CD4-positive, alpha-beta T cell treated with Interleukin-1 beta for 1 hour (primary cell): ENCODE results near the gene INPP5A.
"Not testable (repeated sequence)": the region's sequence is repeated elsewhere in the genome, so short reads cannot be mapped to it uniquely, and the experiment has no call there.

Source experiments
- DNase-seq, 2 donors: peaks; one replicate each; pipeline ENCODE4 v3.0.0-alpha.2; 2020 to 2022

The INPP5A gene

GRCh38 chr10:132504501-132505272 lies 32.9 kb upstream of the INPP5A start:
- no peak for DNase-seq

- not testable (repeated sequence) for DNase-seq
Observed at GRCh38 chr10:132505546-132505945, 32.0 kb upstream of the INPP5A start.

- no peak for DNase-seq
Observed at GRCh38 chr10:132506711-132507408, 30.7 kb upstream of the INPP5A start.

- no peak for DNase-seq
Observed at GRCh38 chr10:132507409-132507955, 30.1 kb upstream of the INPP5A start.

- DNase-seq, result no peak
Observed at GRCh38 chr10:132507956-132508490, 29.6 kb upstream of the INPP5A start.

GRCh38 chr10:132508581-132509443 lies 28.8 kb upstream of the INPP5A start:
- DNase-seq, result no peak

GRCh38 chr10:132509506-132510173 lies 27.9 kb upstream of the INPP5A start:
- DNase-seq, result no peak

GRCh38 chr10:132510174-132510611 lies 27.4 kb upstream of the INPP5A start:
- DNase-seq, result no peak

- DNase-seq, result peak in 1 of 2 donors; percentile 14
Observed at GRCh38 chr10:132511121-132512051, 26.2 kb upstream of the INPP5A start.

- DNase-seq, result no peak
Observed at GRCh38 chr10:132512052-132512442, 25.5 kb upstream of the INPP5A start.

GRCh38 chr10:132512693-132513345 lies 24.8 kb upstream of the INPP5A start:
- no peak for DNase-seq

GRCh38 chr10:132514821-132515520 lies 22.6 kb upstream of the INPP5A start:
- no peak for DNase-seq

GRCh38 chr10:132515811-132516726 lies 21.5 kb upstream of the INPP5A start:
- DNase-seq, result no peak

GRCh38 chr10:132516771-132517725 lies 20.5 kb upstream of the INPP5A start:
- peak in 1 of 2 donors; percentile 33 for DNase-seq

- no peak for DNase-seq
Observed at GRCh38 chr10:132517951-132518521, 19.6 kb upstream of the INPP5A start.

GRCh38 chr10:132518572-132519381 lies 18.8 kb upstream of the INPP5A start:
- no peak for DNase-seq
